GM18873 (cell line): ENCODE results near the gene SLC12A7.

ENCODE experiments used
- ATAC-seq: cut with Tn5 transposase; IDR thresholded peaks from one replicate; pipeline ENCODE4 v1.9.1; 2021; ENCODE audit warnings: mild to moderate bottlenecking, moderate library complexity, moderate number of reproducible peaks; ENCODE audit not compliant: unreplicated experiment, low FRiP score

The SLC12A7 gene

GRCh38 chr5:1041225-1042143, 70.4 kb downstream of the SLC12A7 start:
- ATAC-seq: no peak

- ATAC-seq: no peak
Measured at GRCh38 chr5:1040571-1040970, 71.3 kb downstream of the SLC12A7 start.

GRCh38 chr5:1039706-1040260, 72.1 kb downstream of the SLC12A7 start:
- ATAC-seq: no peak

- ATAC-seq: no peak
Measured at GRCh38 chr5:1039210-1039548, 72.7 kb downstream of the SLC12A7 start.

GRCh38 chr5:1038417-1039209, 73.2 kb downstream of the SLC12A7 start:
- ATAC-seq: no peak

- ATAC-seq: no peak
Measured at GRCh38 chr5:1037671-1038416, 74.0 kb downstream of the SLC12A7 start.

- ATAC-seq: no peak
Measured at GRCh38 chr5:1037123-1037670, 74.7 kb downstream of the SLC12A7 start.

- ATAC-seq: no peak
Measured at GRCh38 chr5:1036504-1037122, 75.2 kb downstream of the SLC12A7 start.

- ATAC-seq: no peak
Measured at GRCh38 chr5:1035421-1036405, 76.2 kb downstream of the SLC12A7 start.

- ATAC-seq: no peak
Measured at GRCh38 chr5:1034986-1035385, 76.9 kb downstream of the SLC12A7 start.

GRCh38 chr5:1034421-1034905, 77.4 kb downstream of the SLC12A7 start:
- ATAC-seq: no peak

GRCh38 chr5:1033606-1034420, 78.0 kb downstream of the SLC12A7 start:
- no peak for ATAC-seq

- no peak for ATAC-seq
Measured at GRCh38 chr5:1033178-1033577, 78.7 kb downstream of the SLC12A7 start.

GRCh38 chr5:1032551-1033027, 79.3 kb downstream of the SLC12A7 start:
- ATAC-seq: no peak

- ATAC-seq: no peak
Measured at GRCh38 chr5:1032011-1032410, 79.9 kb downstream of the SLC12A7 start.

GRCh38 chr5:1031306-1031959, 80.4 kb downstream of the SLC12A7 start:
- no peak for ATAC-seq

- ATAC-seq: no peak
Measured at GRCh38 chr5:1030801-1031271, 81.0 kb downstream of the SLC12A7 start.
